Hepatocyte (in vitro differentiated cells): Measurements from ENCODE around the gene FSIP1.

Source experiments
- CTCF ChIP-seq: fragments of 200-600 bp; sonication (generic); IDR thresholded peaks from 2 replicates; pipeline ENCODE4 v1.5.1; 2016; ENCODE audit warnings: antibody characterized with exemption, mild to moderate bottlenecking; ENCODE audit not compliant: poor library complexity
- EZH2phosphoT487 ChIP-seq: fragments of 200-600 bp; sonication (generic); IDR thresholded peaks from one replicate; pipeline ENCODE4 v1.6.1; 2018; ENCODE audit warnings: antibody characterized with exemption, mild to moderate bottlenecking, low read depth, moderate library complexity; ENCODE audit not compliant: unreplicated experiment, severe bottlenecking

- TF ChIP-seq CTCF (no peak), EZH2phosphoT487 (no peak)
Observed at GRCh38 chr15:39697509-39697908, 85.1 kb downstream of the FSIP1 start.
